NCI-H2107 (cell line): ENCODE results near the gene PAN3.
A peak's percentile ranks its signal among the peaks of the same experiment; 100 is the strongest.
"Not testable (repeated sequence)": the region's sequence is repeated elsewhere in the genome, so short reads cannot be mapped to it uniquely, and the experiment has no call there.

Experiments
- DNase-seq: peaks from one replicate; lab custom pipeline; 2025; lab: John Stamatoyannopoulos, UW

Gene PAN3, protein sequence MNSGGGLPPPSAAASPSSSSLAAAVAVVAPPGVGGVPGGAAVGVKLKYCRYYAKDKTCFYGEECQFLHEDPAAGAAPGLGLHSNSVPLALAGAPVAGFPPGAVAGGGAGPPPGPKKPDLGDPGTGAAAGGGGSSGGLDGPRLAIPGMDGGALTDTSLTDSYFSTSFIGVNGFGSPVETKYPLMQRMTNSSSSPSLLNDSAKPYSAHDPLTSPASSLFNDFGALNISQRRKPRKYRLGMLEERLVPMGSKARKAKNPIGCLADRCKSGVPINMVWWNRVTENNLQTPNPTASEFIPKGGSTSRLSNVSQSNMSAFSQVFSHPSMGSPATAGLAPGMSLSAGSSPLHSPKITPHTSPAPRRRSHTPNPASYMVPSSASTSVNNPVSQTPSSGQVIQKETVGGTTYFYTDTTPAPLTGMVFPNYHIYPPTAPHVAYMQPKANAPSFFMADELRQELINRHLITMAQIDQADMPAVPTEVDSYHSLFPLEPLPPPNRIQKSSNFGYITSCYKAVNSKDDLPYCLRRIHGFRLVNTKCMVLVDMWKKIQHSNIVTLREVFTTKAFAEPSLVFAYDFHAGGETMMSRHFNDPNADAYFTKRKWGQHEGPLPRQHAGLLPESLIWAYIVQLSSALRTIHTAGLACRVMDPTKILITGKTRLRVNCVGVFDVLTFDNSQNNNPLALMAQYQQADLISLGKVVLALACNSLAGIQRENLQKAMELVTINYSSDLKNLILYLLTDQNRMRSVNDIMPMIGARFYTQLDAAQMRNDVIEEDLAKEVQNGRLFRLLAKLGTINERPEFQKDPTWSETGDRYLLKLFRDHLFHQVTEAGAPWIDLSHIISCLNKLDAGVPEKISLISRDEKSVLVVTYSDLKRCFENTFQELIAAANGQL

DNA sequence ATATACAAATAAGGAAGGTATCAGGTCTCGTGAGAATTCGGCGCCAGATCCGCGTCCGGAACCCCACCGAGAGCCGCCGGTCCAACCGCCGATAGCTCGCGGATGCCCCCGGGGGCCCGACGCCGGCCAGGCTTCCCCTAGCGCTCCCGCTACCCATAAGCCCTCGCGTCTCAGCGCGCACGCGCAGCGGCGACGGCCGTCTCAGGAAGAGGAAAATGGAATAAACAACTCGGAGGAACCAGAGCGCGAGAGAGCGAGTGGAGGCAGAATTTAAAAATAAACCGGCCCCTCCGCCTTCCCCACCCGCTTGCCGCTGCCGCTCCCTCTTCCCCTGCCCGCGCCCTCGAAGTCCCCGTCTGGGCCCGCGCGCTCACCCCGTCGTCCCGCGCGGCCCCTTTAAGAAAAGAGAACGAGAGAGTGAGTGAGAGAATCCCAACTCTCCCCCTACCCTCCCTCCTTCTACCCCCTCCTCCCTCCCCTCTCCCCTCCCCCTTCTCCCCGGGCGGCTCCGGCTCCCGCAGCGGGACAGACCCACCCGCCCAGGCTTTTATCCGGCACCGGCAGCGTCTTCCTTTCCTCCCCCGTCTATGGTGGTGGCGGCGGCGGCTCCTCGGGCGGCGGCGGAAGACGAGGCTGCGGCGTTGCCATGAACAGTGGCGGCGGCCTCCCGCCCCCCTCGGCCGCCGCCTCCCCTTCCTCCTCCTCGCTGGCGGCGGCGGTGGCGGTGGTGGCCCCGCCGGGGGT is at the start of gene PAN3:
Gene PAN3 (plus strand): TSS at position 534 of the 744 bp plus-strand sequence. CDS start 113 bp downstream, at position 647.
- peak; percentile 56 for DNase-seq

DNA sequence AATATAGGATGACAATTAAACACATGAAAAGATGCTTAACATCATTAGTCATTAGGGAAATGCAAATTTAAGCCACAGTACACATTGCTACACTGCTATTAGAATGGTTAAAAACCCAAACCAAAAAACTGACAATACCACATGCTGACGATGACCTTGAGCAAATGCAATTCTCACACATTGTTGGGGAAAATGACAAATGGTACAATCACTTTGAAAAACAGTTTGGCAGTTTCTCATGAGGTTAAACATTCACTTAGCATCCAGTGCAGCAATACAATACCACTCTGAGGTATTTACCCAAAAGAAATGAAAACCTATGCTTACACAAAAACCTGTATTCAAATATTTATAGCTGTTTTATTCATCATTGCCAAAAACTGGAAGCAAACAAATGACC is 49.3 kb upstream of the PAN3 start:
- no peak for DNase-seq

DNA sequence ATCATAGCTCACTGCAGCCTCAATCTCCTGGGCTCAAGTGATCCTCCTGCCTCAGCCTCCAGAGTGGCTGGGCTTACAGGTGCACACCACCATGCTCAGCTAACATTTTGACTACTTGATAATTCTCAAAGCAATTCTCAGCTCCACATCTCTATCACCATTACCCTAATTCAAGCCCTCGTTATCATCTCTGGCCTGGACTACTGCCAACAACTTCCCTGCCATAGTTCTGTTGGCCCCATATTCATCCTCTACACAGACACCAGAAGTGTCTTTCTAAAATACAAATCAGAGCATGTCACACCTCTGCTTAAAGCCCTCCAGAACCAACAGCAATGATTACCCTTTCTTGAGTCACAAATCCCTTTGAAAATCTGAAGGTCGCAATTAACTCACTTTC is 45.9 kb upstream of the PAN3 start:
- no peak for DNase-seq

DNA sequence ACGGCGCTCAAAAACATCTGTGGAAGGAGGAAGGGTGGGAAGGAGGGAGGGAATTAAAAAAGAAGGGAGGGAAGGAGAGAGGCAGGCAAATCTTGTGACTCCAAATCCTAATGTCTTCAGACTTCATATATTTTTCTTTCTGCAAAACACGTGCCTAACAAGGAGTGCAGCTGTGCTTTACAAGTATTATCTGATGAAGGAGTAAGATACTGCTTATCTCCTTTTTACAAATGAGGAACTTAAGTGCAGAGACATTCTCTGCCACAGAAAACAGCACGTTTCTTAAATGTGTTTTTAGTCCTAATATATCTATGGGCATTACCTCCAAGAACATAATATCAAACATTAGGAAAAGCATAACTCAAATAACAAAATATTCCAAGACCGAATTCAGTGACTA is 44.5 kb upstream of the PAN3 start:
- no peak for DNase-seq

DNA sequence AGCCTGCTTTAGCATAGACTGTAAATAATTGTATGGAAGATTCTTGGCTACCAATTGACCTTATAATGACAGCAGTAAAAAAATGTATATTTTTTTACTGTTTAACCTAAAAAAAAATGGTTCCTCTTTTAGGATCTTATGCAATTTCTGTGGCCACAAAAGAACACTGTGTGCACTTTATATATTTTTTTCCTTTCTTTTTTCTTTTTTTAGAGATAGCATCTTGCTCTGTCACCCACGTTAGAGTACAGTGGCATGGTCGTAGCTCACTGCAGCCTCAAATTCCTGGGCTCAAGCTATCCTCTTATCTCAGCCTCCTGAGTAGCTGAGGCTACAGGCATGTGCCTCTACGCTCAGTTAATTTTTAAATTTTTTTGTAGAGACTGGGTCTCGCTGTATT is 44.0 kb upstream of the PAN3 start:
- no peak for DNase-seq

DNA sequence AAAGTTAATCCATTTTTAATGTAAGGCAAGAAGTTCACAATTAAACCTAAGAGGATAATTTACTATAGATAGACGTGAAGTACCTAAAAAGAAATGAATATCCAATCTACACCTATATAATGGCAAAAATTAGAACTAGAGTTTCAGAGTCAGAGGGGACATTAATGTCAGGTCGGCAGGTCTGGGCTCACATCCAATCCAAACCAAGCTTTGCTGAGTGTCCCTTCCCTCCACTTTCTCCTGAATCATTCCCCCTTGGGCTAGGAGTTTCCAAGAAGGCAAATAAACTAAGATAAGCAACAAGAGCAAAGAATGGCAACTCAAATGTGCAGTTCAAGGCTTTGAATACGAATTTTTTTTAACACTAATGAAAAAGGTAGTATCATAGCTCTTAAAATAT is 40.8 kb upstream of the PAN3 start:
- no peak for DNase-seq

DNA sequence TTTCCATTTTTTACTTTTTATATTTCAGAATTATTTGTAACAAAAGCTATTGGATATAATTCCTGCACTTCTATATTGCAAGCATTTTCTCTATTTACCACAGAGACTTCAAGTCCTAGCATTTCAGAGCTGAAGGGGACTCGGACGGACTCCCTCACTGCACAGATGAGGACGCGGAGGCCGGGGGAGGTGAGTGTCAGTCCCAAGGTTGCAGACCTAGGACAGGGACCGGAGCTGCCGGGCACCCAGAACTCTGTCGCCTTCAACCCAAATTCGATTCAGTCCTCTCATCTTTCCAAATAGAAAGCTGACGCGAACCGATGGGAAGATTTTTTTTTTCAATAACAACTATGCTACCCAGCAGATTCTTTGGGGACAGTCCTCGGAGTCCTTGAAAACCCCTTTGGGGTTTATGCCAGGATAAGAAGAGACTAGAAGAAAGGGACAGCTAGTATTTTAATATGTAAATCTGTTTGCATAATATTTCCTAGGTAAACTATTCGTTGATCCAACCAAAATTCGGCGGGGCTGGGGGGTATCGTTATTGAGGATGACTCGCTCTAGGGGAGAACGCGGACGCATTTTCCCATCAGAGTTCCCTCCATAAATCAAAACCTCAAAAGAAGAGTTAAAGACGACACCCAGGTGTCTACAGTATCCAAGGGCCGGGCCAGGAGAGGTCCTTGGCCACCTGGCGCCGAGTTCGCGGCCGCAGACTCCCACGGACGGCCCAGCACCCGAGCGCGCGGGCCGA is 38.8 kb upstream of the PAN3 start:
- DNase-seq: no peak

DNA sequence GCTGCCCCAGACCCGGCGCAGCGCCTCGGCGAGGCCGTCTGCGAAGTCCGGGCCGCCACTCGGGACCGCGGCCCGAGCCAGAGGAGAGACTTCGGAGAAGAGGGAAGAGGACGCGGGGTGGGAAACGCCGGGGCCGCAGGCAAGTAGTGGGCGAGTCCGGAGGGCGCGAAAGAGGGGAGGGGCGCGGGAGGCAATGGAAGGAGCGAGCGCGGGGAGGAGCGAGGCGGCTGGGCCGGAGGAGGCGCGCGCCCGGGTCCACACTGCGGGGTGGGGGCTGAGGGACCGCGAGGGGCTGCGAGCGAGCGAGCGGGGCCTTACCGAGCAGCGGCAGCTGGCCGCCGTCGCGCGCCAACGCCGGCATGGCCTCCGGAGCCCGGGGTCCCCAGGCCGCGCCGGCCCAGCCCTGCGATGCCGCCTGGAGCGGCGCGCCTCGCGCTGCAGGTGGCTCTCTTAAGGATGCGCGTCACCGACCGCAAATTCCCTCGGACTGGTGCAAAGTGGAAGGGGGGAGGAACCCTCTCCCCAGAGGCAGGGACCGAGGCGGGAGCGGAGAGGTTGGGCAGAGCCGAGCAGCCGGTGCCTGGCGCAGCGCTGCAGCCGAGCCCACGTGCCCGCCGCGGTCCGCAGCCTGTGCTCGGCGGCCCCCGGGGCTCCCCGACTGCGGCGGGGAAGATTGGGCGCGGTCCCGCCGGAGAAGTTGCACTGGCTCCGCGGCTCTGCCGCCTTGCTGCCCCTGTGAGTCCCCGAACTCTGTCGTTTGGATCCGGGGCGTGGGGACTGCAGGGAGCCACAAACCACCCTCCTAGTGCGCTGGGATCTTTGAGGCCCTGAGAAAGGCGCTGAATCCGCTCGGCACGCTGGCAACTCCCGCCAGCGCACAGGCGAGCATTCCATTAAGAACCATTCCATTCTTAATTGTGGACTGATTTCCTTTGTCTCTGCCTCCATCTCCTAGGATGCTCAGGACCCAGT is 37.9 kb upstream of the PAN3 start, which contains the start of gene FLT3:
Gene FLT3 (minus strand): TSS at position 427 of the 972 bp plus-strand sequence. CDS start 66 bp downstream, at position 361.
- DNase-seq: no peak

DNA sequence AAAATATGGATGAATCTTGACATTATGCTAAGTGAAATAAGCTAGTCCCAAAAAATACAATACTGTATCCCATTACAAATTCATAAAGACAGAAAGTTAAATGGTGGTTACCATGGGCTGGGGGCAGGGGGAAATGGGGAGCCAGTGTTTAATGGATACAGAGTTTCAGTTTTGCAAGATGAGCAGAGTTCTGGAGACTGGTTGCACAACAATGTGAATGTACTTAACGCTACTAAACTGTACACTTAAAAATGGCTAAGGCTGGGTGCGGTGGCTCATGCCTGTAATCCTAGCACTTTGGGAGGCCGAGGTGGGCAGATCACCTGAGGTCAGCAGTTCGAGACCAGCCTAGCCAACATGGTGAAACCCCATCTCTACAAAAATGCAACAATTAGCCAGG is 36.5 kb upstream of the PAN3 start:
- not testable (repeated sequence) for DNase-seq

DNA sequence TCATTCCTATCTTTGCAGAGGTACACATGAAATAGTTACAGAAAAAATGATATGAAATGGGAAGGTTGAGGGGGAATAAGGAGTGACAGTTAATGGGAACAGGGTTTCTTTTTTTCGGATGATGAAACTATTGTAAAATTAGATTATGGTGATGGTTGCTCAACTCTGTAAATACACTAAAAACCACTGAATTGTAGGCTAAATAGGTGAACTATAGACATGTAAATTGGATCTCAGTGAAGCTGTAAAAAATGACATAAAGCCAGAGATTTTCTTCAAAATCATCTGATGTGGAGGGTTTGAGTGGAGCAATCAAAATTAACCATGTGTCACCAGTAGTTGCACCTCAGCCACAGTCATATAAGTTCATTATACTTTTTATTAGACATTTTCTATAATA is 31.4 kb upstream of the PAN3 start:
- no peak for DNase-seq

DNA sequence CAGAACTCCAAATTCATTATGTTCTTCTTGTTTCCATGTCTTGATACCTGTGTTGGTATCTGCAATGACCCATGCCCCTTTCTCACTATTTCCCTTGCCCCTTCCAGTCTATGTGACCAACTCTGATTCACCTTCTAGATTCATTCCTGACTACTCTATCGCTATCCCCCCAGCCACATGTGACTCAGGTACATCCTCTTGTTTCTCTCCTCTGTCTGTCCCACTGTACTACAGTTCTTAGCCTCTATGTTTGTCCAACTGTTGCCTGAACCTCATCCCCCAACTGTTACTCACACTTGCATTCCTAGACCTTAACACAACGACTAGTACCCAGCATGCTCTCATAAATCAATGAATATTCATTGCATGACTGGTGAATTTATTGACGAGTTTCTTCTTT is 27.9 kb upstream of the PAN3 start:
- DNase-seq: no peak

DNA sequence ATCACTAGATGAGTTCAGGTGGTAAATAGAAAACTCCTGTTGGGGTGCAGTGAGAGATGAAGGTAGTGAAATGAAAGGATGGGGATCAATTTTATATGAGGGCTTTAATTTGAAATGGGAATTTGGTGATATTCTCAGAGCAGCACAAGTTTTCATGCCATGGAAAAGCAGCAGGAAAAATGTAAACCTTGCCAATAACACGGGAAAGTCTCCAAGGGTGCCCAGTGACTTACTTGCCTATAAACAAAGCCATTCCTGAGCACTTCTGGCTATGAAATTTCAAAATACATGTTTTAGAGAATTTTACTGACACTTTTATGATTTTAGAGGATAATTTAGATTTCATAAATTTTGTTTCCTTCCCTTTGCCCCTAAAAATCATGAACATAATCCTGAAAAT is 21.6 kb upstream of the PAN3 start:
- no peak for DNase-seq

DNA sequence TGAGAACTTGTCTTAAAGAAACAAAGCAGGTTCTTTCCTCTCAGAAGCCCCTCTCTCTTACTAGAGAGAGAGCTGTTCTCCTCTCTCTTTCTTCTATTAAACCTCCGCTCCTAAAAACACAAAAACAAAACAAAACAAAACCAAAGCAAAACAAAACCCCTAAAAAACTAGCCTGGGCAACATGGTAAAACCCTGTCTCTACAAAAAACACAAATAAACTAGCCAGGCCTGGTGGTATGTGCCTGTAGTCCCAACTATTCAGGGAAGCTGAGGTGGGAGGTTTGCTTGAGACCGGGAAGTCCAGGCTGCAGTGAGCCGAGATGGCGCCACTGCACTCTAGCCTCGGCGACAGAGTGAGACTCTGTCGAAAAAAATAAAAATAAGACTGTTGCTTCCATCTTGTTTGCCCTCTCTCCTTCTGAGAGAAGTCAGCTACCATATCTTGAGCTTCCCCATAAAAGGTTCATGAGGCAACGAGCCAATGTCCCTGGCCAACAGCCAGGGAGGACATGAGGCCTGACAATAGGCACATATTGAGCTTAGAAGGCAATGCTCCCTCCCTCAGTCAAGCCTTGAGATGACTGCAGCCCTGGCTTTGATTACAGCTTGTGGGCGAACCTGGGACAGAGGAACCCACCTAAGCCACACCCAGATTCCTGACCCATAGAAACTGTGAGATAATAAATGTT is 20.5 kb upstream of the PAN3 start:
- DNase-seq: no peak

DNA sequence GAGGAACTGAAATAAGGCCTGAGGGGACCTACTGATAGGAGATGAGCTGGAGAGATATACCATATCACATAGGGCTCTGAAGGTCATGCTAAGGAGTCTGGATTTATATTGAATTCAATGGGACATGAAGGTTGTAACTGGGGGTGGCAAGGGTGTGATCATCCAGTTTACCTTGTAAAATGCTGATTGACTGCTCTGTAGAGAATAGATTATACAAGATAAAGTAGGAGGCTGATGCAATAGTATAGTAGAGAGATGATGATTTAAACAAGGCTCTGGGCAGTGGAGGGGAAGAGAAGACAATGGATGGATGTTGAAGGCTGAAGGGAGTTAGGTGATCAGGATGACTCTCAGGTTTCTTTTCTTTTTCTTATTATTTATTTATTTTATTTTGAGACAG is 18.0 kb upstream of the PAN3 start:
- no peak for DNase-seq

DNA sequence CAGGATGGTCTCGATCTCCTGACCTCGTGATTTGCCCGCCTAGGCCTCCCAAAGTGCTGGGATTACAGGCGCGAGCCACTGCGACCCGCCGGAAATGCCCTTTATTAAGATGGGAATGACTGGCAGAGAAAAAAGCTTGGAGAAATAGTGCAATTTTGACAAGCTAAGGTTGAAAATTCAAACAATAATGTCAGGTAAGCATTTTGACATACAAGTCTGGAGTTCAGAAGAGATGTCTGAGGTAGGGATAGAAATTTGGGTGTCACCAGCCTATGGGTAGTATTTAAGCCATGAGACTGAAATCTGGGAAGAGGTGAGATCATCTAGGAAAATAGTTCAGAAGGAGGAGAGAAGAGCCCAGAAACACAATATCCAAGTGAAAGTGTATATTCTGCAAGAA is 17.1 kb upstream of the PAN3 start:
- DNase-seq: no peak

DNA sequence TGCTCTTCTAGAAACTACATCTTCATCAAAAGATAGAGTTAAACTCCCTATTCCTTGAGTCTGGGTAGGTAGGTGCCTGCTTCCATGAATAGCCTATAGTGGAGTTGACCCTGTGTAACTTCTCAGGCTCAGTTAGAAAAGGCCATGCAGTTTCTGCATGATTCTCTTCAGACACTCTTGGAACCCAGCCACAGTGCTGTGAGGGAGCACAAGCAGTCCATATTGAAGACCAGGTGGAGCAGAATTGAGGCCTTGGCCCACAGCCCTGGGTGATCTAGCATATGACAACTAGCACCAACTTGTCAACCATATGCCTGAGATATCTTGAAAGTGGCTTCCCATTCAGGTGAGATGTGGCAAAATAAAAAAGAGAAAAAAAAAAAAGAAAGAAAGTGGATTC is 10.3 kb upstream of the PAN3 start:
- DNase-seq: no peak

DNA sequence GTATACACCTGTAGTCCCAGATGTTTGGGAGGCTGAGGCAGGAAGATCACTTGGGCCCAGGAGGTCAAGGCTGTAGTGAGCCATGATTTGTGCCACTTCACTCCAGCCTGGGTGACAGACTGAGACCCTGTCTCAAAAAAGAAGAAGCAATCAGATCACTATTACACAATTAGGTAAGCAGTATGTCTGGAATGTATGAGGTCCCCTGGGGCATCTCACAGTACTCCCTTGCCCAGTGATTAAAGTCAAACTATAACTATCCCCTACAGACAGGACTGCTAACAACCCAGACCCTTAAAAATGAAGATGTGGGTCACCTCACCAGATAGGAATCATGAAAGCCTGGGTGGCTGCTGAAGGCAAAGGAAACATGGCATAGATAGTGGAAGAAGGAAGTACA is 9.4 kb upstream of the PAN3 start:
- DNase-seq: no peak

DNA sequence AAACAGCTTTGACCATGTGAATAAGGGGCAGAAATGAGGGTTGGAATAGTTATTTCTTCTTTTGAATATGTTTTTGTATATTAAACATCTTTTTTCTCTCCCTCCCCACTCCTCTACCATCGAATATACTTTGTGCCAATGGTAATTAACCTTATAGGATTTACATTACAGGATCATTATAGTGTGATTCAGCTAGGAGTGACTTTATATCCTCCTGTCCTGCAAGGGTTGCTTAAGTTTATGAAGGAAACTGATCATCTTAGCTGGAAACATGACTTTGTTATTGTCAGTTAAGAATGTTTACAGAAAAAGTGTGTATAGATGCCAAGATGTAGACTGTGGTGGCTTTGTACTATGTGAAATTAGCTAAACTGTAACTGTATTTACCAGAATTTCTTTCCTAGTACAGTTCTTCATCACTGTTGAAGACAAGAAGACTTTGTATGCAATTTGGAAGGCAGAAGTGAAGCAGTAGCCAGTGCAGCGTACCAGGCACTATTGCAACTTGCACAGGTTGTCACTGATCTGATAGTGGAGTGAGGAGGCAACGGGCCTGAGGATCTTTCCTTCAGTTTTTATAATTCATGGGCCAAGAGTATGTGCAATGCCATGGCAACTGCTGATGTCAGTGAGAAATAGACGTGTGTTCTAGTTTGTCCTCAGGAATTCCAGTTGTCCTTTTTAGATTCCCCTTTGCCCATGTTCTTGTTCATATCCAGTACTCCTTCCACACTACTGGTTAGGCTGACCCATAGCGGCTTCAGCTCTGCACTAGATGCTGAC is 8.2 kb upstream of the PAN3 start:
- DNase-seq: no peak

DNA sequence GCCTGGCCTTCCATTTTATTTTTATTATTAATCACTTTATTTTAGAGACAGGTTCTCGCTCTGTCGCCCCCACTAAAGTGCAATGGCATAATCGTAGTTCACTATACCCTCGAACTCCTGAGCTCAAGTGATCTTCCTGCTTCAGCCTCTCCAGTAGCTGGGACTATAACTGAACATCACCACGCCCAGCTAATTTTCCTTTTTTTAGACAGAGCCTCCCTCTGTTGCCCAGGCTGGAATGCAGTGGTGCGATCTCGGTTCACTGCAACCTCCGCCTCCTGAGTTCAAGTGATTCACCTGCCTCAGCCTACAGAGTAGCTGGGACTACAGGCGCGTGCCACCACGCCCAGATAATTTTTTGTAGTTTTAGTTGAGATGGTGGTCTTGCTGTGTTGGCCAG is 6.7 kb upstream of the PAN3 start:
- no peak for DNase-seq
